Keratinocyte (primary cell): ENCODE measurements around the gene OSBPL10. TPM values are rescaled to one million over a fixed set of nuclear protein-coding genes. Genes with fewer than 3 reads are reported as not detected.

ENCODE experiments used
- DNase-seq: peaks from one replicate; pipeline ENCODE4 v3.0.0-alpha.2; 2011; ENCODE audit warnings: low read depth, missing footprints, low spot score
- FAIRE-seq: peaks from 2 replicates; lab custom pipeline; 2011; peaks lifted over from hg19 to GRCh38; lab: Jason Lieb, UNC
- H2AFZ ChIP-seq: 2 replicates; pipeline ENCODE4 v1.6.0; 2012; ENCODE audit warnings: low read length, control low read depth, inconsistent platforms; ENCODE audit not compliant: control insufficient read depth
- H3K27ac ChIP-seq: 2 replicates; pipeline ENCODE4 v1.5.1; 2011; ENCODE audit warnings: low read length; ENCODE audit not compliant: control insufficient read depth, insufficient read depth
- H3K27me3 ChIP-seq: 3 replicates; pipeline ENCODE4 v1.6.0; 2011; ENCODE audit warnings: low read length; ENCODE audit not compliant: control insufficient read depth, insufficient read depth; ENCODE audit errors: extremely low read depth
- H3K36me3 ChIP-seq, 2 experiments: 2 replicates in 1 of 2; 3 replicates in 1 of 2; pipeline ENCODE4 v1.5.1; 2011; ENCODE audit warnings: low read length in 2 of 2, mild to moderate bottlenecking in 1 of 2; ENCODE audit not compliant: control insufficient read depth in 2 of 2, insufficient read depth in 2 of 2; ENCODE audit errors: extremely low read depth in 1 of 2
- H3K4me1 ChIP-seq: 3 replicates; pipeline ENCODE4 v1.5.1; 2011; ENCODE audit warnings: low read length; ENCODE audit not compliant: control insufficient read depth, insufficient read depth; ENCODE audit errors: extremely low read depth
- H3K4me2 ChIP-seq: 3 replicates; pipeline ENCODE4 v1.6.0; 2011; ENCODE audit warnings: low read depth, low read length; ENCODE audit not compliant: control insufficient read depth, insufficient read depth; ENCODE audit errors: extremely low read depth
- H3K4me3 ChIP-seq, 3 experiments: fragments of 200-600 bp in 1 of 3; sonication (generic) in 1 of 3; 2 replicates in 2 of 3; 3 replicates in 1 of 3; pipeline ENCODE4 v1.5.1; 2011 to 2016; ENCODE audit warnings: low read length in 3 of 3, mild to moderate bottlenecking in 3 of 3, control low read depth in 2 of 3, inconsistent platforms in 1 of 3, low read depth in 1 of 3, mixed read lengths in 1 of 3, mixed run types in 1 of 3, moderate library complexity in 1 of 3; ENCODE audit not compliant: control insufficient read depth in 2 of 3, insufficient read depth in 2 of 3; ENCODE audit errors: extremely low read depth in 1 of 3
- H3K79me2 ChIP-seq: 2 replicates; pipeline ENCODE4 v1.6.0; 2012; ENCODE audit warnings: low read length; ENCODE audit not compliant: control insufficient read depth, insufficient read depth
- H3K9ac ChIP-seq: 3 replicates; pipeline ENCODE4 v1.6.0; 2011; ENCODE audit warnings: low read length; ENCODE audit not compliant: control insufficient read depth, insufficient read depth; ENCODE audit errors: extremely low read depth
- H3K9me1 ChIP-seq: 3 replicates; pipeline ENCODE4 v1.6.0; 2011; ENCODE audit warnings: low read length; ENCODE audit not compliant: control insufficient read depth, insufficient read depth; ENCODE audit errors: extremely low read depth
- H3K9me3 ChIP-seq: 2 replicates; pipeline ENCODE4 v1.5.1; 2012; ENCODE audit warnings: low read depth, low read length; ENCODE audit not compliant: control insufficient read depth
- H4K20me1 ChIP-seq: 3 replicates; pipeline ENCODE4 v1.6.0; 2011; ENCODE audit warnings: low read length; ENCODE audit not compliant: control insufficient read depth, insufficient read depth; ENCODE audit errors: extremely low read depth
- EZH2 ChIP-seq: IDR thresholded peaks from one replicate; pipeline ENCODE4 v1.6.1; 2012; ENCODE audit warnings: inconsistent platforms, mild to moderate bottlenecking, low read length, moderate library complexity
- dilution Hi-C: fragments of 300-500 bp; cut with MboI; formaldehyde crosslinking; loops from one replicate; pipeline ENCODE4 v1.7.0; 2020; ENCODE audit warnings: low sequenced_read_pairs; ENCODE audit not compliant: extremely low pct_ligation_motif_present
- polyA plus RNA-seq, 5 experiments: library from polyadenylated mRNA; depleted of rRNA in 3 of 5; stranded (reverse) in 3 of 5; stranded (forward) in 1 of 5; unstranded in 1 of 5; fragments of >200 nt; gene quantifications; 1 replicate in 1 of 5; 2 replicates in 3 of 5; 3 replicates in 1 of 5; pipeline versions ENCODE4 v1.2.1 to v1.2.3, GENCODE V29; 2011 to 2012; ENCODE audit warnings: missing spikeins in 2 of 5, low read depth in 1 of 5, low replicate concordance in 1 of 5
- TF ChIP-seq, protein P1 (sequence below), 3 experiments: IDR thresholded peaks in 1 of 3; conservative IDR thresholded peaks in 1 of 3; optimal IDR thresholded peaks in 1 of 3; 2 replicates in 2 of 3; 3 replicates in 1 of 3; pipeline versions ENCODE3 to v1.5.1; 2011; ENCODE audit warnings: low read length in 3 of 3, mild to moderate bottlenecking in 3 of 3, moderate library complexity in 2 of 3, control low read depth in 1 of 3, inconsistent platforms in 1 of 3; ENCODE audit not compliant: insufficient read depth in 2 of 3; ENCODE audit errors: extremely low read depth in 1 of 3

OSBPL10 gene
- polyA plus RNA-seq, 1 donor (not counting 4 experiments of a cell fraction or from before 2014, with no cell fraction given) = 50.1 TPM

DNA sequence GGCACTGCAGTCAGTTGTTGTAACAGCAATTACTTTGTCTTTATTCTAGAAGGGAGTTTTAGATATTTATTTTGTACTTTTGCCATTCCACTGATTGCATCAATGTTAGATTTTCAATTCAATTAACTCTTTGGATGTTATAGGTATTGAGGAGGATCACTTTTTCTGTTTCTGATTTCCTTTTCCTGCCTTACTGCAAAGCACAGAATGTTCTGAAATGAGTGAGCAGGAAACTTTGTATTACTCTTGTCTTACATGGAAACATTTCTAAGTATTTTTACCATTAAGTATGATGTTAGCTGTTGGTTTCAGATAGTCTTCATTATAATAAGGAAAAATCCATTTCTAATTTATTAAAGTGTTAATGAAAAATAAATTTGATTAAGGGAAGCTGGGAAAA, 80.5 kb downstream of the OSBPL10 start:
- H3K4me2 ChIP-seq = no peak overlapping the region
- H3K4me3 ChIP-seq = no peak overlapping the region
- H3K9ac ChIP-seq = no peak overlapping the region
- no peaks in the 10 kb centered on the region for H3K27me3 ChIP-seq
- H3K9me1 ChIP-seq = no peaks in the 10 kb centered on the region
- no peak for FAIRE-seq
- peaks cover 82% of the 10 kb centered on the region for H3K79me2 ChIP-seq
- no peaks in the 10 kb centered on the region for H4K20me1 ChIP-seq
- TF ChIP-seq, protein P1, sequence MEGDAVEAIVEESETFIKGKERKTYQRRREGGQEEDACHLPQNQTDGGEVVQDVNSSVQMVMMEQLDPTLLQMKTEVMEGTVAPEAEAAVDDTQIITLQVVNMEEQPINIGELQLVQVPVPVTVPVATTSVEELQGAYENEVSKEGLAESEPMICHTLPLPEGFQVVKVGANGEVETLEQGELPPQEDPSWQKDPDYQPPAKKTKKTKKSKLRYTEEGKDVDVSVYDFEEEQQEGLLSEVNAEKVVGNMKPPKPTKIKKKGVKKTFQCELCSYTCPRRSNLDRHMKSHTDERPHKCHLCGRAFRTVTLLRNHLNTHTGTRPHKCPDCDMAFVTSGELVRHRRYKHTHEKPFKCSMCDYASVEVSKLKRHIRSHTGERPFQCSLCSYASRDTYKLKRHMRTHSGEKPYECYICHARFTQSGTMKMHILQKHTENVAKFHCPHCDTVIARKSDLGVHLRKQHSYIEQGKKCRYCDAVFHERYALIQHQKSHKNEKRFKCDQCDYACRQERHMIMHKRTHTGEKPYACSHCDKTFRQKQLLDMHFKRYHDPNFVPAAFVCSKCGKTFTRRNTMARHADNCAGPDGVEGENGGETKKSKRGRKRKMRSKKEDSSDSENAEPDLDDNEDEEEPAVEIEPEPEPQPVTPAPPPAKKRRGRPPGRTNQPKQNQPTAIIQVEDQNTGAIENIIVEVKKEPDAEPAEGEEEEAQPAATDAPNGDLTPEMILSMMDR (optimal IDR thresholded peaks at IDR 0.05 in 1 of 3, IDR thresholded peaks at IDR 0.05 in 1 of 3, conservative IDR thresholded peaks at IDR 0.05 in 1 of 3; ENCODE audit: extremely low read depth in 1 of 3, insufficient read depth in 2 of 3, low read length in 3 of 3) = no peak
- TF ChIP-seq EZH2 = no peak
- H3K4me1 ChIP-seq = peaks cover 54% of the 10 kb centered on the region
- no peaks in the 10 kb centered on the region for H3K9me3 ChIP-seq
- no peak for DNase-seq
- H3K36me3 ChIP-seq = peaks cover 1 to 4% of the 10 kb centered on the region in 2 experiments
- no peak overlapping the region for H3K27ac ChIP-seq
- H2AFZ ChIP-seq = no peak overlapping the region
- dilution Hi-C loops = no loop called here

DNA sequence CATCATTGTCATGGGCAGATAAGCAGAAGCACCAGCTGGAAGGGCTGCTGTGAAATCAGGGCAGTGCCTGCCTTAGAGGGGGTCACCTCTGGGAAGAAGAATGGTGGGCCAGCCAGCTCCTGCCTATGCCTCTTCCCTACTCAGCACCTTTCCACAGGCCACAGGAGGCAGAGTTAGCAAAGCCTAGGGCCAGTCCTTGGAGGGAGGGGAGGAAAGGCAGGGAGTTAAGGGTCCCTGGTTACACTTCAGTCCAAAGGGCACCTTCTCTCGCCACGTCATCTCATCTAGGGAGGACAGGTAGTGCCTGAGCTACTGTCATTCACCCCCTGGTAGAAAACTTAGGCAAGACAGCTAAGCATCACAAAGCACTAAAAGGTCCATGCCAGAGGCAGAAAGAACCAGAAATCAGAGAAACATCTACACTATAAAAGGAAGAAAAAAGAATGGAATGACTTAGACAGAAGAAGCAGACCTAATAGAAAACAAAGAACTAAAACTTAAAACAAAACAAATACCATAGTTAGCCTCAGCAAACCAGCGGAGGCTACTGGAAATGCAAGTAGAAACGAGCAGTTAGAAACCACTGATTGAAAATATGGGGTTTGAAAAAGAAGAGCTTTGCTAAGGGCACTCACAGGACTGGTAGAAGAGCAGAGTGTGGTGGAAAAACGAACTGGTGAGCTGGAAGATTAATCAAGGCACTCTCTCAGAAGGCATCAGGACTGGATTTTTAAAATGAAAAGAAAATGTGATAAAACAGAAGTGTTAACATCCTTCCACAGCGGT, 84.2 kb downstream of the OSBPL10 start:
- no peak overlapping the region for H3K4me2 ChIP-seq
- FAIRE-seq = no peak
- H3K79me2 ChIP-seq = peaks cover 77% of the 10 kb centered on the region
- H4K20me1 ChIP-seq = no peaks in the 10 kb centered on the region
- no peaks in the 10 kb centered on the region for H3K9me3 ChIP-seq
- no peak overlapping the region for H3K4me3 ChIP-seq
- H3K4me1 ChIP-seq = peaks cover 66% of the 10 kb centered on the region
- H3K36me3 ChIP-seq = peaks cover 1 to 9% of the 10 kb centered on the region in 2 experiments
- dilution Hi-C loops = no loop called here
- peak overlapping the region; percentile 80 for H3K27ac ChIP-seq
- no peak overlapping the region for H3K9ac ChIP-seq
- no peak for DNase-seq
- H3K27me3 ChIP-seq = no peaks in the 10 kb centered on the region
- no peak for TF ChIP-seq EZH2
- TF ChIP-seq, protein P1 (optimal IDR thresholded peaks at IDR 0.05 in 1 of 3, IDR thresholded peaks at IDR 0.05 in 1 of 3, conservative IDR thresholded peaks at IDR 0.05 in 1 of 3; ENCODE audit: extremely low read depth in 1 of 3, insufficient read depth in 2 of 3, low read length in 3 of 3) = no peak
- no peaks in the 10 kb centered on the region for H3K9me1 ChIP-seq
- H2AFZ ChIP-seq = no peak overlapping the region
